MM.1S (cell line): Measurements from ENCODE around the gene SH3RF3.

Experiments
- DNase-seq: peaks from one replicate; pipeline ENCODE4 v3.0.0-alpha.2; 2015
- H2AFZ ChIP-seq: fragments of 300-600 bp; sonication (generic); 2 replicates; pipeline ENCODE4 v1.6.0; 2016; ENCODE audit warnings: antibody characterized with exemption, low read length
- H3F3A ChIP-seq: fragments of 300-600 bp; sonication (generic); 2 replicates; pipeline ENCODE4 v1.6.1; 2016; ENCODE audit warnings: mild to moderate bottlenecking, antibody characterized with exemption, low read length, moderate library complexity, mixed read lengths; ENCODE audit not compliant: insufficient read depth
- H3K27ac ChIP-seq: fragments of 300-600 bp; sonication (generic); 2 replicates; pipeline ENCODE4 v1.5.1; 2016; ENCODE audit warnings: mild to moderate bottlenecking, low read length
- H3K27me3 ChIP-seq: fragments of 300-600 bp; sonication (generic); replicated peaks from 2 replicates; pipeline ENCODE4 v1.6.0; 2016; ENCODE audit warnings: low read length; ENCODE audit not compliant: insufficient read depth
- H3K36me3 ChIP-seq: fragments of 300-600 bp; sonication (generic); replicated peaks from 2 replicates; pipeline ENCODE4 v1.6.1; 2016; ENCODE audit warnings: mild to moderate bottlenecking, low read length, mixed read lengths; ENCODE audit not compliant: insufficient read depth
- H3K4me1 ChIP-seq: fragments of 300-600 bp; sonication (generic); 2 replicates; pipeline ENCODE4 v1.6.1; 2016; ENCODE audit warnings: low read length, mixed read lengths
- H3K4me2 ChIP-seq: fragments of 300-600 bp; sonication (generic); 2 replicates; pipeline ENCODE4 v1.6.0; 2016; ENCODE audit warnings: low read depth, low read length
- H3K4me3 ChIP-seq: fragments of 300-600 bp; sonication (generic); 2 replicates; pipeline ENCODE4 v1.5.1; 2016; ENCODE audit warnings: low read length, mixed read lengths
- H3K79me2 ChIP-seq: fragments of 300-600 bp; sonication (generic); 2 replicates; pipeline ENCODE4 v1.6.1; 2016; ENCODE audit warnings: mixed run types, low read length, mixed read lengths
- H3K9ac ChIP-seq: fragments of 300-600 bp; sonication (generic); 2 replicates; pipeline ENCODE4 v1.6.1; 2016; ENCODE audit warnings: low read length, mixed read lengths
- H3K9me2 ChIP-seq: fragments of 300-600 bp; sonication (generic); replicated peaks from 2 replicates; pipeline ENCODE4 v1.6.1; 2016; ENCODE audit warnings: mild to moderate bottlenecking, low read length, mixed read lengths; ENCODE audit not compliant: insufficient read depth
- H3K9me3 ChIP-seq: fragments of 300-600 bp; sonication (generic); replicated peaks from 2 replicates; pipeline ENCODE4 v1.6.1; 2016; ENCODE audit warnings: mild to moderate bottlenecking, low read length, mixed read lengths; ENCODE audit not compliant: insufficient read depth
- H4K20me1 ChIP-seq: fragments of 300-600 bp; sonication (generic); 2 replicates; pipeline ENCODE4 v1.6.1; 2016; ENCODE audit warnings: mild to moderate bottlenecking, low read length, moderate library complexity, mixed read lengths; ENCODE audit not compliant: insufficient read depth
- EZH2 ChIP-seq: fragments of 300-600 bp; sonication (generic); optimal IDR thresholded peaks from 2 replicates; pipeline ENCODE3; 2017; ENCODE audit warnings: low read depth, mild to moderate bottlenecking, antibody characterized with exemption, low read length, mixed read lengths
- EZH2phosphoT487 ChIP-seq: fragments of 300-600 bp; sonication (generic); IDR thresholded peaks from 2 replicates; pipeline ENCODE4 v1.6.1; 2018; ENCODE audit warnings: antibody characterized with exemption, low read length
- TF ChIP-seq, protein P1 (sequence below): fragments of 300-600 bp; sonication (generic); IDR thresholded peaks from 2 replicates; pipeline ENCODE4 v1.5.1; 2016; ENCODE audit warnings: antibody characterized with exemption, low read length, mixed read lengths

Gene SH3RF3

DNA sequence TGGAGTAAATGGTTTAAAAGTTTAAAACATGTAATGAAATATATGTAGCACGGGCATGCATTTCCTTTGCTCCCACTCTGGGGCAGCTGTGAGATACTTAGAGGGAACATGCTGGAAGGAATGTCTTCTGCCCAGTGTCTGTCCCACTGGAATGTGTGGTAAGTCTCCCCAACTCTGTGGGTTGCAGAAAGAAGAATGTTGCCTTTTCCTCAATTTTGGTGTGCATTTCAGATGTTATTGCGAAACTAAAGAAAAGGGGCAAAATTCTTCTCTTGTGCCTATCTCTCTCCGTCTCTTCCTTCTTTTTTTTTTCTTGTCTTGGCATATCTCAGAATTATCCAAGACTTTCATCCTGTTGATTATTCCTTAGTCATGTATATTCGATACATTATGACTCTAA, 201.1 kb downstream of the SH3RF3 start:
- no peak overlapping the region for H2AFZ ChIP-seq
- H3K79me2 ChIP-seq, result peaks cover 61% of the 10 kb centered on the region
- no peaks in the 10 kb centered on the region for H3K9me2 ChIP-seq
- no peak overlapping the region for H3K9ac ChIP-seq
- no peak overlapping the region for H3K4me3 ChIP-seq
- peaks cover 16% of the 10 kb centered on the region for H3F3A ChIP-seq
- H3K27ac ChIP-seq, result no peak overlapping the region
- TF ChIP-seq, protein P1, sequence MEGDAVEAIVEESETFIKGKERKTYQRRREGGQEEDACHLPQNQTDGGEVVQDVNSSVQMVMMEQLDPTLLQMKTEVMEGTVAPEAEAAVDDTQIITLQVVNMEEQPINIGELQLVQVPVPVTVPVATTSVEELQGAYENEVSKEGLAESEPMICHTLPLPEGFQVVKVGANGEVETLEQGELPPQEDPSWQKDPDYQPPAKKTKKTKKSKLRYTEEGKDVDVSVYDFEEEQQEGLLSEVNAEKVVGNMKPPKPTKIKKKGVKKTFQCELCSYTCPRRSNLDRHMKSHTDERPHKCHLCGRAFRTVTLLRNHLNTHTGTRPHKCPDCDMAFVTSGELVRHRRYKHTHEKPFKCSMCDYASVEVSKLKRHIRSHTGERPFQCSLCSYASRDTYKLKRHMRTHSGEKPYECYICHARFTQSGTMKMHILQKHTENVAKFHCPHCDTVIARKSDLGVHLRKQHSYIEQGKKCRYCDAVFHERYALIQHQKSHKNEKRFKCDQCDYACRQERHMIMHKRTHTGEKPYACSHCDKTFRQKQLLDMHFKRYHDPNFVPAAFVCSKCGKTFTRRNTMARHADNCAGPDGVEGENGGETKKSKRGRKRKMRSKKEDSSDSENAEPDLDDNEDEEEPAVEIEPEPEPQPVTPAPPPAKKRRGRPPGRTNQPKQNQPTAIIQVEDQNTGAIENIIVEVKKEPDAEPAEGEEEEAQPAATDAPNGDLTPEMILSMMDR, result no peak
- TF ChIP-seq EZH2phosphoT487 (no peak), EZH2 (no peak)
- no peak for DNase-seq
- H3K4me2 ChIP-seq, result no peak overlapping the region
- no peaks in the 10 kb centered on the region for H4K20me1 ChIP-seq
- no peaks in the 10 kb centered on the region for H3K27me3 ChIP-seq
- H3K4me1 ChIP-seq, result peaks cover 29% of the 10 kb centered on the region
- no peaks in the 10 kb centered on the region for H3K9me3 ChIP-seq
- H3K36me3 ChIP-seq, result no peaks in the 10 kb centered on the region

DNA sequence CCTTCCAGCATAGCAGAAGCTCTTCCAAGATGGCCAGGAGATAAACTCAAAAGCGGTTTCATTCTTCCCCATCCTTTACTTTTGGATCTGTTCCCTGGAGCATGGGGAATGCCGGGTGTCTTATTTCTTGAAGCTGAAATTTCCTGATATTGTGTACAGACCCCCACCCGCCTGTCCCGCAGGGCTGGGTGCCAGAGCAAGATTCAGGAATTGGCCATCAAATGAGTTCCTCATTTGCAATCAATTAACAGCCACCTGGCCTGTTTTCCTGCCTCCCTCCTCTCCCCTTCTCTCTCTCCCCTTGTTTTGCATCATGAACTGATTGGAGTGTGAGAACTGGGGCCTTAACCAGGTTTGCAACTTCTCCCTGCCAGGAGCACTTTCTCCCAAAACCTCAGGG, 202.1 kb downstream of the SH3RF3 start:
- no peak overlapping the region for H3K27ac ChIP-seq
- no peaks in the 10 kb centered on the region for H3K9me2 ChIP-seq
- DNase-seq, result no peak
- no peak overlapping the region for H3K4me3 ChIP-seq
- no peaks in the 10 kb centered on the region for H3K36me3 ChIP-seq
- TF ChIP-seq EZH2 (no peak), EZH2phosphoT487 (no peak)
- TF ChIP-seq, protein P1, result no peak
- H4K20me1 ChIP-seq, result no peaks in the 10 kb centered on the region
- H3F3A ChIP-seq, result peaks cover 16% of the 10 kb centered on the region
- H3K4me1 ChIP-seq, result peaks cover 36% of the 10 kb centered on the region
- H3K9ac ChIP-seq, result no peak overlapping the region
- H3K9me3 ChIP-seq, result no peaks in the 10 kb centered on the region
- peaks cover 61% of the 10 kb centered on the region for H3K79me2 ChIP-seq
- no peaks in the 10 kb centered on the region for H3K27me3 ChIP-seq
- no peak overlapping the region for H3K4me2 ChIP-seq
- no peak overlapping the region for H2AFZ ChIP-seq

DNA sequence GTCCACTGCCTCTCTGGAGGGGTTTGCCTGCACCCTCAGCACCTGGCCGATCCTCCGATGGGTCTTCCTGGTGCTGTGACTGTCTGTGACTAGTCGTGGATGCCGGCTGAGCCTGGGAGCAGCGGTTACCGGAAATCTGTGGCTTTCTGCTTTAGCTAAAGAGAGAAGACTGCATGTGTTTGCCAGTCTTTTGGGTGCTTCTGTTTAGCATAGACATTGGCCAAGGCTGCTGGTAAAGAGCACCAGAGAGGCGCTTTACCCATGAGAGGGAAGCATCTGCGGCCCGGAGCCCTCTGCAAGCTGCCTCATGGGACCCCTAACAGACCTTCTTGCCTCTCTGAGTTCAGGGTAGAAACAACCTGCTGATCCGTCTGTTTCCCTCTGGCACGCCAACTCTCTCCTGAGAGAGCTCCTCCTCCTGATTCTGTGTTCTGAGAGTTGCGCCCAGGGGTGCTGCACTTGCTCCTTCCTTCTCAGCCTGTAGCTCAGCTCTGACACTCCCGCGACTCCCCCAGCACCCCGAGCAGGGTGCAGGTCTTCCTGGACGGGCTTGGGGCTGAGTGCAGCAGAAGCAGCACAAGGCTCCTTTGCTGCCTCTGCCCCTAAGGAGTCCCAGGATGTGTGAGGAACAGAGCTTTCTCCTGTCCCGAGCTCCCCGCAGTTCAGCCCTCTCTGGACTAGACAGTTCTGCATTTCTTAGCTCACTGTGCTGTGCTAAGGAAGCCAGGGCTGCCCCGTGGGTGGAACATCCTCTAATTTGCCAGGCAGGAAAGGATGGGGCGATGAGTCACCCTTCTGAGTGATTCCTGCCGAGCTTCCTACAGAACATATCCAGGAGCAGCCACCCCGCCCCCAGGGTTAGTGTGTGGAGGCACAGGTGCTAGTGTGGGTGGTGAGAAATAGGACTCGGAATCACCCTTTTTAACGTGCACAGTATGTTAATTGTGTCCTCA, 203.2 kb downstream of the SH3RF3 start:
- Histone ChIP-seq H4K20me1 (no peaks in the 10 kb centered on the region), H3K9ac (peak overlapping the region; percentile 33), H3K79me2 (peaks cover 62% of the 10 kb centered on the region), H3K36me3 (no peaks in the 10 kb centered on the region), H3K4me1 (peaks cover 44% of the 10 kb centered on the region), H3K9me3 (no peaks in the 10 kb centered on the region), H3K4me3 (peak overlapping the region; percentile 39), H3F3A (peaks cover 16% of the 10 kb centered on the region), H3K27ac (peak overlapping the region; percentile 54; the same call in 1 of the 2 replicates), H3K9me2 (no peaks in the 10 kb centered on the region), H3K27me3 (no peaks in the 10 kb centered on the region), H2AFZ (peak overlapping the region; percentile 13; the same call in 1 of the 2 replicates), H3K4me2 (peak overlapping the region; percentile 65)
- TF ChIP-seq EZH2phosphoT487, result no peak
- TF ChIP-seq EZH2, result no peak
- TF ChIP-seq, protein P1, result no peak
- DNase-seq, result peak; percentile 67
